Panc1 (cell line): ENCODE measurements around the gene SLC39A12. TPM values are rescaled to one million over a fixed set of nuclear protein-coding genes. Genes with fewer than 3 reads are reported as not detected.

ENCODE experiments used
- ATAC-seq: fragments of 200-7000 bp; cut with Tn5 transposase; 2 replicates; pipeline ENCODE4 v1.9.1; 2020; ENCODE audit warnings: mild to moderate bottlenecking, moderate library complexity
- BruUV-seq: library from RNA; stranded (reverse); fragments of 400-500 nt; replicated peaks from 2 replicates; lab custom pipeline; 2021; lab: Mats Ljungman, UMichigan
- CTCF ChIA-PET: fragments of 300-600 bp; sonication (Branson Sonifier 250); formaldehyde crosslinking; loops from one replicate; lab custom pipeline; 2022; ENCODE audit warnings: antibody characterized with exemption; lab: Charles Lee
- POLR2A ChIA-PET: fragments of 300-600 bp; sonication (Branson Sonifier 250); formaldehyde crosslinking; loops from one replicate; lab custom pipeline; 2022; ENCODE audit warnings: antibody characterized with exemption; lab: Charles Lee
- DNase-seq: peaks from one replicate; pipeline ENCODE4 v3.0.0-alpha.2; 2010; ENCODE audit warnings: low read depth, low spot score
- H3K27ac ChIP-seq: 2 replicates; pipeline ENCODE4 v1.5.1; 2011; ENCODE audit warnings: mild to moderate bottlenecking, low read length, inconsistent platforms
- H3K27me3 ChIP-seq: fragments of 200-500 bp; sonication (Bioruptor generic); 2 replicates; pipeline ENCODE4 v1.6.0; 2014; ENCODE audit warnings: low read length, inconsistent platforms; ENCODE audit not compliant: control insufficient read depth, insufficient read depth
- H3K36me3 ChIP-seq: fragments of 200-500 bp; sonication (Bioruptor generic); 2 replicates; pipeline ENCODE4 v1.5.1; 2014; ENCODE audit warnings: inconsistent platforms, mild to moderate bottlenecking, low read length, moderate library complexity; ENCODE audit not compliant: control insufficient read depth, insufficient read depth
- H3K4me1 ChIP-seq: 2 replicates; pipeline ENCODE4 v1.5.1; 2011; ENCODE audit warnings: inconsistent platforms, mild to moderate bottlenecking, low read length, moderate library complexity; ENCODE audit not compliant: control insufficient read depth, insufficient read depth
- H3K4me3 ChIP-seq, 2 experiments: 2 replicates each; pipeline ENCODE4 v1.5.1; 2011 to 2012; ENCODE audit warnings: low read depth in 2 of 2, low read length in 2 of 2, mild to moderate bottlenecking in 2 of 2, inconsistent platforms in 1 of 2, moderate library complexity in 1 of 2
- H3K9me3 ChIP-seq: fragments of 200-500 bp; sonication (Bioruptor generic); 2 replicates; pipeline ENCODE4 v1.5.1; 2014; ENCODE audit warnings: low read depth, mild to moderate bottlenecking, inconsistent platforms, low read length, moderate library complexity; ENCODE audit not compliant: control insufficient read depth, insufficient read depth
- POLR2AphosphoS5 ChIP-seq: IDR thresholded peaks from 2 replicates; pipeline ENCODE4 v1.6.1; 2012; ENCODE audit warnings: mild to moderate bottlenecking, low read depth, low read length, moderate library complexity
- SIN3A ChIP-seq: IDR thresholded peaks from 2 replicates; pipeline ENCODE4 v1.6.1; 2012; ENCODE audit warnings: low read depth, mild to moderate bottlenecking, low read length, moderate library complexity, borderline replicate concordance; ENCODE audit not compliant: insufficient read depth
- TCF7L2 ChIP-seq: IDR thresholded peaks from 2 replicates; pipeline ENCODE4 v1.6.1; 2011; ENCODE audit warnings: mild to moderate bottlenecking, low read depth, low read length, inconsistent platforms
- in situ Hi-C: cut with HindIII; loops from 2 replicates; pipeline ENCODE4 v1.10.0; 2016; ENCODE audit warnings: low sequenced_read_pairs, low pct_unique_long_range_greater_than_20kb
- intact Hi-C: fragments of 100-400 bp; cut with micrococcal nuclease; formaldehyde crosslinking; loops from one replicate; pipeline ENCODE4 v1.10.0; 2022; ENCODE audit not compliant: unreplicated experiment
- total RNA-seq: library from RNA; stranded (reverse); gene quantifications from one replicate; pipeline ENCODE4 v1.2.1, GENCODE V29; 2021; ENCODE audit not compliant: unreplicated experiment
- TF ChIP-seq, protein P1 (sequence below), 2 experiments: IDR thresholded peaks; 2 replicates each; pipeline ENCODE4 v1.6.1; 2011 to 2012; ENCODE audit warnings: low read depth in 2 of 2, control low read depth in 1 of 2, low read length in 1 of 2, mild to moderate bottlenecking in 1 of 2, moderate library complexity in 1 of 2; ENCODE audit not compliant: insufficient read depth in 1 of 2
- TF ChIP-seq, protein P2 (sequence below): fragments of 450-650 bp; IDR thresholded peaks from 2 replicates; pipeline ENCODE4 v1.5.1; 2017; ENCODE audit warnings: mild to moderate bottlenecking

The SLC39A12 gene
- total RNA-seq, 1 experiment from 2014 or later = not detected

DNA sequence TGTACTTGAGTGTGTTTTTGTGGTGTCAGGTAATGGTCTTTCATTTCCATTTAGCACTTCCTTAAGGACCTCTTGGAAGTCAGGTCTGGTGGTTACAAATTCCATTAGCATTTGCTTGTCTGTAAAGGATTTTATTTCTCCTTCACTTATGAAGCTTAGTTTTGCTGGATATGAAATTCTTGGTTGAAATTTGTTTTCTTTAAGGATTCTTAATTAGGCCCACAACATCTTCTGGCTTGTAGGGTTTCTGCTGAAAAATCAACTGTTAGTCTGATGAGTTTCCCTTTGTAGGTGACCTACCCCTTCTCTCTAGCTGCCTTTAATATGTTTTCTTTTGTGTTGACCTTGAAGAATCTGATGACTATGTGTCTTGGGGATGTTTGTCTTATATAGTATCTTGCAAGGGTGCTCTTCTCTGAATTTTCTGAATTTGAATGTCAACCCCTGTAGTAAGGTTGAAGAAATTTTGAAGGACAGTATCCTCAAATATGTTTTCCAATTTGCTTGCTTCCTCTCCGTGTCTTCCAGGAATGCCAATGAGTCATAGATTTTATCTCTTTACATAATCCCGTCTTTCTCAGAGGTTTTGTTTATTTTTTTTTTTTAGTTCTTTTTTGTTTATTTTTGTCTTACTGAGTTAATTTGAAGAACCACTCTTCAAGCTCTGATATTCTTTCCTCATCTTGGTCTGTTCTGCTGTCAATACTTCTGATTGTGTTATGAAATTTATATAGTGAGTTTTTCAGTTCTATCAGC is 70.2 kb downstream of the SLC39A12 start:
- Histone ChIP-seq H3K27ac (no peak overlapping the region), H3K4me3 (no peak overlapping the region), H3K27me3 (no peaks in the 10 kb centered on the region), H3K36me3 (no peaks in the 10 kb centered on the region), H3K4me1 (no peaks in the 10 kb centered on the region), H3K9me3 (no peaks in the 10 kb centered on the region)
- BruUV-seq = no TSS peak
- ChIA-PET POLR2A (no interaction called here), CTCF (no interaction called here)
- no peak for ATAC-seq
- no peak for DNase-seq
- TF ChIP-seq POLR2AphosphoS5 (no peak), SIN3A (no peak), TCF7L2 (no peak)
- TF ChIP-seq, protein P1, sequence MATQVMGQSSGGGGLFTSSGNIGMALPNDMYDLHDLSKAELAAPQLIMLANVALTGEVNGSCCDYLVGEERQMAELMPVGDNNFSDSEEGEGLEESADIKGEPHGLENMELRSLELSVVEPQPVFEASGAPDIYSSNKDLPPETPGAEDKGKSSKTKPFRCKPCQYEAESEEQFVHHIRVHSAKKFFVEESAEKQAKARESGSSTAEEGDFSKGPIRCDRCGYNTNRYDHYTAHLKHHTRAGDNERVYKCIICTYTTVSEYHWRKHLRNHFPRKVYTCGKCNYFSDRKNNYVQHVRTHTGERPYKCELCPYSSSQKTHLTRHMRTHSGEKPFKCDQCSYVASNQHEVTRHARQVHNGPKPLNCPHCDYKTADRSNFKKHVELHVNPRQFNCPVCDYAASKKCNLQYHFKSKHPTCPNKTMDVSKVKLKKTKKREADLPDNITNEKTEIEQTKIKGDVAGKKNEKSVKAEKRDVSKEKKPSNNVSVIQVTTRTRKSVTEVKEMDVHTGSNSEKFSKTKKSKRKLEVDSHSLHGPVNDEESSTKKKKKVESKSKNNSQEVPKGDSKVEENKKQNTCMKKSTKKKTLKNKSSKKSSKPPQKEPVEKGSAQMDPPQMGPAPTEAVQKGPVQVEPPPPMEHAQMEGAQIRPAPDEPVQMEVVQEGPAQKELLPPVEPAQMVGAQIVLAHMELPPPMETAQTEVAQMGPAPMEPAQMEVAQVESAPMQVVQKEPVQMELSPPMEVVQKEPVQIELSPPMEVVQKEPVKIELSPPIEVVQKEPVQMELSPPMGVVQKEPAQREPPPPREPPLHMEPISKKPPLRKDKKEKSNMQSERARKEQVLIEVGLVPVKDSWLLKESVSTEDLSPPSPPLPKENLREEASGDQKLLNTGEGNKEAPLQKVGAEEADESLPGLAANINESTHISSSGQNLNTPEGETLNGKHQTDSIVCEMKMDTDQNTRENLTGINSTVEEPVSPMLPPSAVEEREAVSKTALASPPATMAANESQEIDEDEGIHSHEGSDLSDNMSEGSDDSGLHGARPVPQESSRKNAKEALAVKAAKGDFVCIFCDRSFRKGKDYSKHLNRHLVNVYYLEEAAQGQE (IDR thresholded peaks at IDR 0.05; ENCODE audit: insufficient read depth in 1 of 2, low read depth in 2 of 2, low read length in 1 of 2) = no peak
- TF ChIP-seq, protein P2, sequence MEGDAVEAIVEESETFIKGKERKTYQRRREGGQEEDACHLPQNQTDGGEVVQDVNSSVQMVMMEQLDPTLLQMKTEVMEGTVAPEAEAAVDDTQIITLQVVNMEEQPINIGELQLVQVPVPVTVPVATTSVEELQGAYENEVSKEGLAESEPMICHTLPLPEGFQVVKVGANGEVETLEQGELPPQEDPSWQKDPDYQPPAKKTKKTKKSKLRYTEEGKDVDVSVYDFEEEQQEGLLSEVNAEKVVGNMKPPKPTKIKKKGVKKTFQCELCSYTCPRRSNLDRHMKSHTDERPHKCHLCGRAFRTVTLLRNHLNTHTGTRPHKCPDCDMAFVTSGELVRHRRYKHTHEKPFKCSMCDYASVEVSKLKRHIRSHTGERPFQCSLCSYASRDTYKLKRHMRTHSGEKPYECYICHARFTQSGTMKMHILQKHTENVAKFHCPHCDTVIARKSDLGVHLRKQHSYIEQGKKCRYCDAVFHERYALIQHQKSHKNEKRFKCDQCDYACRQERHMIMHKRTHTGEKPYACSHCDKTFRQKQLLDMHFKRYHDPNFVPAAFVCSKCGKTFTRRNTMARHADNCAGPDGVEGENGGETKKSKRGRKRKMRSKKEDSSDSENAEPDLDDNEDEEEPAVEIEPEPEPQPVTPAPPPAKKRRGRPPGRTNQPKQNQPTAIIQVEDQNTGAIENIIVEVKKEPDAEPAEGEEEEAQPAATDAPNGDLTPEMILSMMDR = no peak
- in situ Hi-C loops = no loop called here
- intact Hi-C loops = no loop called here

DNA sequence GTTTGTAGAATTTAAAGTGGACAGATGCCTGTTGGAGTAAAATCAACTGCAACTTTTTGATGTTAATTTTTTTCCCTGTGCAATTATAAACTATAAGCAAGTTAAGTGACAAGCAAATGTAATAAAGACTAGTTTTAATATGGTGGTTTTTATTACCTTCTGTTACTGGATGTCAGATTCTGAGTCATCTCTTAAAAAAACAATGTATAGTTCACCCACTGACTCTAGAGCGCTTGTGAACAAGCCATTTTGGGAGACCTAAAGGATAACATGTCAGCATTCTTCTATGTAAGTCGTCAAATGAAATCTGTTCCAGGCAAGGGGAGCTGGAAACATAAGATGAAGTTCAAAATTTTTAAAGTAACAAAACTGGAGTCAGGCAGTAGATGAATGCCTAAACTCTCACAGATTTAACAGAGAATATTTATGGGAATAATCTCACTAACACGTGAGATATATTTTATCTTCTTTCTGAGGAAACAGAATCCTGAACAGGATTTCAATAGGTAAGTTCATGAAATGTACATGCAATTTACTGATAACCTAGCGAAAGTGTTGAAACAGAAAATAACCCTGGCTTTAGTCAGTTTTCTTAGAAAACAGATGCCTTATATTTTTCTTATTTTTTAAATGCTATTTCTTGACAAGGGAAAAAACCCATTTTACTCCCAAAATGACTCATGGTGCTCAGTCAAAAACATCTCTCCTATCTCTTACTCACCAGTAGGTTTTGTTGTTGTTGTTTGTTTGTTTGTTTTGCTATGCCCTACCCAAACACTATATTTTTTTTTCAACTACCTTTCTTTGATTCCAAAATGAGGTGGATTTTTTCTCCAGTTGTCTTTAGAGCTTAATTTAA is 91.7 kb downstream of the SLC39A12 start:
- Histone ChIP-seq H3K4me3 (no peak overlapping the region), H3K27me3 (no peaks in the 10 kb centered on the region), H3K9me3 (no peaks in the 10 kb centered on the region), H3K36me3 (no peaks in the 10 kb centered on the region), H3K27ac (no peak overlapping the region), H3K4me1 (no peaks in the 10 kb centered on the region)
- BruUV-seq = no TSS peak
- TF ChIP-seq, protein P2 = no peak
- TF ChIP-seq, protein P1 (IDR thresholded peaks at IDR 0.05; ENCODE audit: insufficient read depth in 1 of 2, low read depth in 2 of 2, low read length in 1 of 2) = no peak
- no peak for TF ChIP-seq SIN3A
- TF ChIP-seq POLR2AphosphoS5 = no peak
- TF ChIP-seq TCF7L2 = no peak
- ATAC-seq (no peak), DNase-seq (no peak)
- CTCF ChIA-PET = no interaction called here
- POLR2A ChIA-PET = no interaction called here
- intact Hi-C loops (no loop called here), in situ Hi-C loops (no loop called here)
